Measurements from ENCODE around the gene RPS27L.

The RPS27L gene

DNA sequence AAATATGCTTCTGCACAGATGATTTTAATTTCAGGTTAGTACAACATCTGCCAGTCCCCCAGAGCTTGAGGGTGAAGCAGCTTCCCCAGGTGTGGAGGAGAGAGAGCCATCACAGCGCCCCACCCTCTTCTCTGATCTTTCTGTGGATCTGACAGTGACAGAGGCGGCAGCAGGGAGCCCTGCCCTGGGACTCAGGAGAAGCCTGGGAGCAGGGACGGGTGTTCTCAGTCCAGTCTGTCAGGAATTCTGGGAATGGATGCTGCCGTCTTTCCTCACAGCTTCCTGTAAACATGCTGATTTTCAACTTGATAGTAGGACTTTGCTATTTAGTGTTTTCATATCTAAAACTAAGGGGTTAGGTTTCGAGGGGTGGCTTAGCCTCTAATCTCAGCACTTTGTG lies 20.8 kb upstream of the RPS27L start:
- H3K4me3 ChIP-seq, result no peak overlapping the region

DNA sequence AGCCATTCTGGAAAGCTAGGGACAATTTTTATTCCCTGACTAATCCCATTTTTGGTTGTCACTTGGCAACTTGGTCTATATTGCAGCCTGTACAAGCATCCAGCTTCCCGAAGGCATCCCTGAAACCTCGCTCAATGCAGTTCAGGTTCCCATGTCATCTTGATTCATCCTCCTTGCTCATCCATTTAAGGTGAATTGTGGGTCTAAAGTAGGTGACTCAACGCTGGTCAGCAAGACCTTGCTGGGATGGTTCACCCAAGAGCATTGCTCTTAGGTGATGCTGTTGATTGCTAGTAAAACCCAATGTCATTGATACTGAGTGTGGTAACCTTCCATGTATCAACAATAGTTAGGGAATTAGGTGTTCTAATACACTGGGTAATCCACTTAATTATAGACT lies 19.0 kb upstream of the RPS27L start:
- H3K4me3 ChIP-seq, result no peak overlapping the region
- peaks cover 0 to 2% (median 0%) of the 10 kb centered on the region in 10 experiments; a peak in 3 of 20 replicates for H3K4me1 ChIP-seq
- no peak overlapping the region for H3K4me2 ChIP-seq
- no peak overlapping the region for H3K27ac ChIP-seq
- H3K9ac ChIP-seq, result no peak overlapping the region
- TF ChIP-seq Cebpa-rat (IDR thresholded peaks at IDR 0.05), result no peak
- no peaks in the 10 kb centered on the region for H3K9me3 ChIP-seq (replicated peaks in 1 of 11)
- H4K20me1 ChIP-seq, result no peaks in the 10 kb centered on the region
- no peaks in the 10 kb centered on the region for H3K27me3 ChIP-seq
- H3K36me3 ChIP-seq, result no peaks in the 10 kb centered on the region

More for the DNA sequence above, 20.8 kb upstream of the RPS27L start:
- Histone ChIP-seq H4K20me1 (no peaks in the 10 kb centered on the region), H3K4me2 (no peak overlapping the region), H3K9ac (no peak overlapping the region), H3K27me3 (no peaks in the 10 kb centered on the region), H3K9me3 (replicated peaks in 1 of 11) (no peaks in the 10 kb centered on the region), H3K27ac (no peak overlapping the region), H3K4me1 (peaks cover 0 to 11% (median 0%) of the 10 kb centered on the region in 10 experiments; a peak in 3 of 20 replicates), H3K36me3 (no peaks in the 10 kb centered on the region)
- TF ChIP-seq Cebpa-rat (IDR thresholded peaks at IDR 0.05), result no peak

DNA sequence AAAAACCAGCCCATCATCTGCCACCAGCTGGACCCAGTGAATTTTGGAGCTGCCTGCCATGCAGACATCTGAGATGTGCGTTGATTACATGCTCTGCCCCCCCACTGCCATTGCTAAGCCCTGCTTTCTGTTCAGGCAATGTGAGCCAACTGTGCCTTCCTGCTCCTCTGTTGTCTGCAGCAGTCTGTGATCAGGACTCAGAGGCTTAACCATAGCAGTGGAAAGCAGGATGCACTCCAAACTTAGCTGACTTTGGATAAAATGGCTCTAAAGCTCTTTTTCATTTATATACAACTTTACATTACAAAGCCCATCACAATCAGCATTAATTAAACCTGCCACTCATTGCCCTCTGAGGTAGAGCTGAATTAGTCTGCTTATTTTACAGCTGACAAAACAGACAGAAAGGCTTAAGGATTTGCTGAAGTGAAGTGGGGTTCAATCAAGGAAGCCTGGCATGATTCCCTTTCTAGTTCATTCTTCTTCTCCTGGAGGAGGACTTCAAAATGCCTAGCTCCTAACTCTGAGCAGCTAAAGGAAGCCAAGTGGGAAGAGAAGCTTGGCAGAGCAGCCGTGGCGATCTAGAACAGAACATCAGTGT lies 15.7 kb upstream of the RPS27L start:
- Histone ChIP-seq H3K4me2 (no peak overlapping the region), H3K4me1 (no peaks in the 10 kb centered on the region), H4K20me1 (no peaks in the 10 kb centered on the region), H3K9me3 (replicated peaks in 1 of 11) (no peaks in the 10 kb centered on the region), H3K36me3 (no peaks in the 10 kb centered on the region), H3K4me3 (no peak overlapping the region), H3K9ac (no peak overlapping the region), H3K27ac (no peak overlapping the region), H3K27me3 (no peaks in the 10 kb centered on the region)
- no peak for TF ChIP-seq Cebpa-rat (IDR thresholded peaks at IDR 0.05)

DNA sequence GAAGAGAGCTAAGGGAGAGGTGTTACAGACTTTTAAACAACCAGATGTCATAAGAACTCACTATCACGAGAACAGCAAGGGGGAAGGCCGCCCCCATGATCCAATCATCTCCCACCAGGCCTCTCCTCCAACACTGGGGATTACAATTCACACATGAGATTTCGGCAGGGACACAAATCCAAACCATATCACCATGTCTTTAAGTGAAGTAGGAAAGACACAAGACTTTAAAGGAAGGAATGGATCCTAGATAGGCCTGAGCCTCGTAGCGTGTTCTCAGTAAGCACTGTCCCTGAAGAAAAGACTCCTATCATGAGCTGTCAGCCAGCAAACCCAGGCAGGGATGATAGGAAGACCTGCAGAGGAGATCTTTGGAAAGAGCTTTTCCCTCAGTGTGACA lies 15.1 kb upstream of the RPS27L start:
- Histone ChIP-seq H3K4me3 (no peak overlapping the region), H3K27ac (no peak overlapping the region), H3K4me1 (no peaks in the 10 kb centered on the region), H3K27me3 (no peaks in the 10 kb centered on the region), H3K36me3 (no peaks in the 10 kb centered on the region), H3K9me3 (replicated peaks in 1 of 11) (no peaks in the 10 kb centered on the region), H3K9ac (no peak overlapping the region), H4K20me1 (no peaks in the 10 kb centered on the region), H3K4me2 (no peak overlapping the region)
- TF ChIP-seq Cebpa-rat (IDR thresholded peaks at IDR 0.05), result no peak

DNA sequence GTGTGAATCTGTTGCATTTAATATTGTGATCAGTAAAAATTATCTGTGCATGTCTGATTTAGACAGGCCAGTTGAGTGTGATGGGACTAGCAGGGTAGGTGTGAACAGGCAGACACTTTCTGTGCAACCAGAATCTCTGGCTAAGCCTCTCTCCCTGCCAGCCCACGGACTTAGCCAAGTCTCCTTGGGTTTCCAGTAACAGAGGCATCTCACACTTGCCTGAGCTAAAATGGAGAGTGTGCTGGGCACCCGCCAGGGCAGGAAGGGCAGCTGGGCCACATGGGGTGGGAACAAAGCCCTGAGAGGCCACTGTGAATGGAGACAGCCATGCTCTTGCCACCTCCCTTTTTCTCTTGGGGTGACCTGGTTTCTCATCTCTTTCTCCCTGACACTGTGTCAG lies 12.5 kb upstream of the RPS27L start:
- Histone ChIP-seq H3K4me3 (no peak overlapping the region), H3K27ac (no peak overlapping the region), H3K9ac (no peak overlapping the region), H3K4me1 (no peaks in the 10 kb centered on the region), H3K4me2 (no peak overlapping the region), H3K36me3 (no peaks in the 10 kb centered on the region), H4K20me1 (no peaks in the 10 kb centered on the region), H3K9me3 (replicated peaks in 1 of 11) (no peaks in the 10 kb centered on the region), H3K27me3 (no peaks in the 10 kb centered on the region)
- TF ChIP-seq Cebpa-rat (IDR thresholded peaks at IDR 0.05), result no peak

DNA sequence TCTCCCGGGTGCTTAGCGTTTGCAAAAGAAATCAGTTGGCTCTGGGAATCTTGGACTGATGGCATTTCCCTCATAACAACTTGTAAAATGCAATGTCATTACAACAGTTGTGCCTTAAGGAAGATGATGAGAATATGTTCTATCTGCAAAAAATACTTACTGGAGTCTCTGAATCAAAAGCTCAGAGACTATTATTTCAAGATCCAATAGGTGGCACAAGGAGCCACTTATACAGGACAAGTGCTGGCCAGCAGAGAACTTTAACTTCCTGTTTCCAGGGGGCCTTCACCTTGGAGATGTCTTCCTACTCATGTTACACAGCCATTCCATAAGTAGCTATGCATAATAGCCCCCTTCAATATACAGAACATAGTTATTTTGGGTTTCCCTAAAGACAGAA lies 8.9 kb upstream of the RPS27L start:
- Histone ChIP-seq H3K4me2 (no peak overlapping the region), H3K9me3 (replicated peaks in 1 of 11) (no peaks in the 10 kb centered on the region), H3K27me3 (no peaks in the 10 kb centered on the region), H3K4me1 (peaks cover 0 to 22% (median 16%) of the 10 kb centered on the region in 10 experiments; a peak in 12 of 20 replicates), H3K9ac (no peak overlapping the region), H4K20me1 (no peaks in the 10 kb centered on the region), H3K27ac (no peak overlapping the region), H3K36me3 (no peaks in the 10 kb centered on the region), H3K4me3 (no peak overlapping the region)
- no peak for TF ChIP-seq Cebpa-rat (IDR thresholded peaks at IDR 0.05)

DNA sequence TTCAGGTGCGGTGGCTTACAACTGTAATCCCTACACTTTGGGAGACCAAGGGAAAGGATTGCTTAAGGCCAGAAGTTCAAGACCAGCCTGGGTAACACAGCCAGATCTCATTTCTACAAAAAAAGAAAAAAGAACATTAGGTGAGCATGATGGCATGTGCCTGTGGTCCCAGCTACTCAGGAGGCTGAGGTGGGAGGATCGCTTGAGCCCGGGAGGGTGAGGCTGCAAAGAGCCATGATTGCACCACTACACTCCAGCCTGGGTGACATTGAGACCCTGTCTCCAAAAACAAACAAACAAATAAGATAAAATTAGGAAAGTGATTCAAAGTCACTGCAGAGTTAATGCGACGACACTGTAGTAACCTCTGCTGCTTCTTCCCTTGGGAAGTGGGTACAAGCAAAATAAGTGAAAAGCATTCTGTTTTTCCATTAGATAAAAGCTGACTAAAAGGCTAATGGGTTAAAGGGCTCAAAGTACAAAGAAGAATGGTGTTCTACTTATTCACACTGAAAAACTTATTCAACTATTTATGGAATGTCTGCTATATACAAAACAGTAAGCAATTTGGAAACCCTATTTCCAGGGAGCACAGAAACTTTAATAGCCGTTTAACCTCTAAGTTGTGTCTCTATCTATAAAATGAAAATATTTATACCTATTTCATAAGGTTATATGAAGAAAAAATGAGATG lies 8.0 kb upstream of the RPS27L start:
- no peaks in the 10 kb centered on the region for H4K20me1 ChIP-seq
- no peaks in the 10 kb centered on the region for H3K27me3 ChIP-seq
- H3K4me1 ChIP-seq, result peaks cover 0 to 22% (median 16%) of the 10 kb centered on the region in 10 experiments; a peak in 12 of 20 replicates
- H3K9me3 ChIP-seq (replicated peaks in 1 of 11), result no peaks in the 10 kb centered on the region
- no peak for TF ChIP-seq Cebpa-rat (IDR thresholded peaks at IDR 0.05)
- H3K9ac ChIP-seq, result no peak overlapping the region
- H3K4me3 ChIP-seq, result no peak overlapping the region
- H3K4me2 ChIP-seq, result no peak overlapping the region
- no peak overlapping the region for H3K27ac ChIP-seq
- no peaks in the 10 kb centered on the region for H3K36me3 ChIP-seq

DNA sequence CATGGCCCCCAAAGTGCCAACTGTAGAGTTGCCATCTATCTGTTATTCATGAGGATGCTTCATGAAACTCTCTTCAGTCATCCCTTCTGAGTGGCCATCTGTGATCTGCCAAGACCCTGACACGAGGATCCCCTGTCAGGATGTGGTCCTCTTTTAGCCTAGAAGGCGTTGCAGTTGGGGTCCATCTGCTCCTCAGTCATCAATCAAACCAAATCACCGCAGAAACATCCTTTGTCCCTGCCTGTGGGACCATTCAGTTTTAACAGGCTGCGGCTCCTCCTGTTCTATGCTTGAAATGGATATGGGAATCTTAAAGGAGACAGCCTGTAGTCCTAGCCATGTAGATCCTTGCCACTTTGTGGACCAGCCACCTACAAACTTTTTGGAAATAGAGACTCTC lies 5.9 kb upstream of the RPS27L start:
- no peaks in the 10 kb centered on the region for H3K9me3 ChIP-seq (replicated peaks in 1 of 11)
- H3K27me3 ChIP-seq, result no peaks in the 10 kb centered on the region
- no peak overlapping the region for H3K4me3 ChIP-seq
- no peaks in the 10 kb centered on the region for H4K20me1 ChIP-seq
- no peaks in the 10 kb centered on the region for H3K36me3 ChIP-seq
- H3K4me1 ChIP-seq, result peaks cover 6 to 28% (median 20%) of the 10 kb centered on the region in 10 experiments
- H3K9ac ChIP-seq, result no peak overlapping the region
- no peak overlapping the region for H3K27ac ChIP-seq
- H3K4me2 ChIP-seq, result peak overlapping the region in 5 of 11 experiments; percentile 3 to 59 (median 48); a peak in 3 of 22 replicates
- TF ChIP-seq Cebpa-rat (IDR thresholded peaks at IDR 0.05), result no peak

DNA sequence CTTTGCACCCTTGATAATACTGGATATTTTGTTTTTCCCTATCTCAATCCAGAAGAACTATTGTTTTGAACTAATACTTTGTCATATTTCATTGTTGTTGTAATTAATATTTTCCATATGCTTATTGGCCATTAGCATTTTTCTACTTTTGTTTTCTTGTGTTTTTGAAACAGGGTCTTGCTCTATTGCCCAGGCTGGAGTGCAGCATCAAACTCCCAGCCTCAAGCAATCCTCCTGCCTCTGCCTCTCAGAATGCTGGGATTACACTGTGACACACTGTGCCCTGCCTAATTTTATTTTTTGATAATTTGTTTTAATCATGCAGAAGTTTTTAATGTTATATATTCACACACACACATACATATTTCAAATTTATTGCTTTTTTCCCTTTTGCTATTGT lies 3.4 kb upstream of the RPS27L start:
- Histone ChIP-seq H3K9ac (no peak overlapping the region), H4K20me1 (peaks cover 0 to 5% (median 1%) of the 10 kb centered on the region in 11 experiments; a peak in 8 of 22 replicates), H3K9me3 (replicated peaks in 1 of 11) (no peaks in the 10 kb centered on the region), H3K27ac (no peak overlapping the region), H3K36me3 (peaks cover 0 to 3% (median 0%) of the 10 kb centered on the region in 11 experiments; a peak in 3 of 22 replicates), H3K4me2 (no peak overlapping the region), H3K27me3 (no peaks in the 10 kb centered on the region), H3K4me3 (no peak overlapping the region), H3K4me1 (peaks cover 11 to 39% (median 29%) of the 10 kb centered on the region in 10 experiments)
- no peak for TF ChIP-seq Cebpa-rat (IDR thresholded peaks at IDR 0.05)
